Glutamatergic neuron (in vitro differentiated cells): Measurements from ENCODE around the gene AMBRA1. TPM values are rescaled to one million over a fixed set of nuclear protein-coding genes. Genes with fewer than 3 reads are reported as not detected.

Experiments used
- DNase-seq: peaks from one replicate; pipeline ENCODE4 v3.0.0; 2022
- H3K27ac Mint-ChIP-seq: one replicate; pipeline ENCODE4 v1.8.0; 2020; ENCODE audit warnings: mild to moderate bottlenecking, mixed read lengths, inconsistent platforms; ENCODE audit not compliant: unreplicated experiment
- H3K27me3 Mint-ChIP-seq: one replicate; pipeline ENCODE4 v1.8.0; 2020; ENCODE audit warnings: mild to moderate bottlenecking, moderate library complexity, mixed read lengths, inconsistent platforms; ENCODE audit not compliant: unreplicated experiment
- H3K36me3 Mint-ChIP-seq: one replicate; pipeline ENCODE4 v1.8.0; 2020; ENCODE audit warnings: mild to moderate bottlenecking, mixed read lengths, inconsistent platforms; ENCODE audit not compliant: unreplicated experiment
- H3K4me1 Mint-ChIP-seq: one replicate; pipeline ENCODE4 v1.8.0; 2020; ENCODE audit warnings: mild to moderate bottlenecking, low read depth, mixed read lengths, inconsistent platforms; ENCODE audit not compliant: unreplicated experiment
- H3K4me3 Mint-ChIP-seq: one replicate; pipeline ENCODE4 v1.8.0; 2020; ENCODE audit warnings: mild to moderate bottlenecking, mixed read lengths, inconsistent platforms; ENCODE audit not compliant: unreplicated experiment
- H3K9me3 Mint-ChIP-seq: one replicate; pipeline ENCODE4 v1.8.0; 2020; ENCODE audit warnings: mild to moderate bottlenecking, moderate library complexity, mixed read lengths, inconsistent platforms; ENCODE audit not compliant: unreplicated experiment
- CTCF ChIP-seq: fragments of 200-600 bp; sonication (generic); IDR thresholded peaks from one replicate; pipeline ENCODE4 v1.5.0; 2021; ENCODE audit not compliant: partially characterized antibody, unreplicated experiment
- total RNA-seq: library from RNA; stranded (reverse); fragmentation: NEBNext Ultra II Directional; extraction: Animal tissue kit (Norgen Biotek cat#: 25700); gene quantifications from one replicate; pipeline ENCODE4 v1.2.1, GENCODE V29; 2021; ENCODE audit not compliant: unreplicated experiment

The AMBRA1 gene
- total RNA-seq, 1 donor from 2014 or later, result 49.0 TPM

- peak; percentile 80 for DNase-seq
- peak; percentile 63 for TF ChIP-seq CTCF
- H3K4me3 Mint-ChIP-seq, result peak within 1 kb of the TSS; percentile 87
- peaks cover 9% of the 10 kb centered on the region for H3K9me3 Mint-ChIP-seq
- no peaks in the 10 kb centered on the region for H3K36me3 Mint-ChIP-seq
- no peak within 1 kb of the TSS for H3K27ac Mint-ChIP-seq
- peaks cover 16% of the 10 kb centered on the region for H3K4me1 Mint-ChIP-seq
- H3K27me3 Mint-ChIP-seq, result peaks cover 13% of the 10 kb centered on the region
Observed at GRCh38 chr11:46391578-46392420, 202.0 kb downstream of the AMBRA1 start, which contains the start of gene CHRM4. TSS of gene CHRM4 (minus strand) at chr11:46391776. CDS start at chr11:46386557, 5,219 bp downstream.

- peaks cover 5% of the 10 kb centered on the region for H3K36me3 Mint-ChIP-seq
- H3K9me3 Mint-ChIP-seq, result peaks cover 14% of the 10 kb centered on the region
- H3K27ac Mint-ChIP-seq, result no peak overlapping the region
- peaks cover 19% of the 10 kb centered on the region for H3K4me1 Mint-ChIP-seq
- DNase-seq, result no peak
- peaks cover 16% of the 10 kb centered on the region for H3K27me3 Mint-ChIP-seq
- no peak for TF ChIP-seq CTCF
- no peak overlapping the region for H3K4me3 Mint-ChIP-seq
Observed at GRCh38 chr11:46391186-46391577, 202.6 kb downstream of the AMBRA1 start.

- H3K4me3 Mint-ChIP-seq, result peak overlapping the region; percentile 78
- DNase-seq, result peak; percentile 52
- peaks cover 20% of the 10 kb centered on the region for H3K9me3 Mint-ChIP-seq
- peaks cover 19% of the 10 kb centered on the region for H3K4me1 Mint-ChIP-seq
- H3K27ac Mint-ChIP-seq, result no peak overlapping the region
- H3K27me3 Mint-ChIP-seq, result peaks cover 17% of the 10 kb centered on the region
- no peak for TF ChIP-seq CTCF
- peaks cover 10% of the 10 kb centered on the region for H3K36me3 Mint-ChIP-seq
Observed at GRCh38 chr11:46390331-46391171, 203.3 kb downstream of the AMBRA1 start.

GRCh38 chr11:46389450-46390330 lies 204.1 kb downstream of the AMBRA1 start:
- peaks cover 23% of the 10 kb centered on the region for H3K9me3 Mint-ChIP-seq
- no peak overlapping the region for H3K27ac Mint-ChIP-seq
- H3K36me3 Mint-ChIP-seq, result peaks cover 10% of the 10 kb centered on the region
- H3K4me3 Mint-ChIP-seq, result peak overlapping the region; percentile 78
- H3K27me3 Mint-ChIP-seq, result peaks cover 19% of the 10 kb centered on the region
- DNase-seq, result peak; percentile 94
- peaks cover 23% of the 10 kb centered on the region for H3K4me1 Mint-ChIP-seq
- TF ChIP-seq CTCF, result peak; percentile 78
